Stimulated activated CD4-positive, alpha-beta T cell treated with anti-CD3 and anti-CD28 coated beads, Interleukin-1b, Interleukin-23, amount 100 ng/mL, for 4 hours (primary cell): ENCODE results near the gene UGT3A2.
"Not testable (repeated sequence)": the region's sequence is repeated elsewhere in the genome, so short reads cannot be mapped to it uniquely, and the experiment has no call there.

Source experiments
- DNase-seq, 2 donors: peaks; one replicate each; pipeline ENCODE4 v3.0.0-alpha.2; 2020; ENCODE audit warnings: low read depth in 2 of 2

The UGT3A2 gene

GRCh38 chr5:36052538-36052937 is 14.1 kb downstream of the UGT3A2 start:
- DNase-seq = no peak

- DNase-seq = no peak
Observed at GRCh38 chr5:36049949-36050348, 16.7 kb downstream of the UGT3A2 start.

GRCh38 chr5:36047384-36048160 is 19.1 kb downstream of the UGT3A2 start:
- no peak for DNase-seq

- no peak for DNase-seq
Observed at GRCh38 chr5:36045895-36046294, 20.8 kb downstream of the UGT3A2 start.

- no peak for DNase-seq
Observed at GRCh38 chr5:36041537-36041845, 25.2 kb downstream of the UGT3A2 start.

- DNase-seq = no peak
Observed at GRCh38 chr5:36040651-36041536, 25.8 kb downstream of the UGT3A2 start.

GRCh38 chr5:36035696-36036095 is 31.0 kb downstream of the UGT3A2 start:
- DNase-seq = no peak

GRCh38 chr5:36034536-36035134 is 32.0 kb downstream of the UGT3A2 start:
- DNase-seq = not testable (repeated sequence)

- no peak for DNase-seq
Observed at GRCh38 chr5:36033486-36033885, 33.2 kb downstream of the UGT3A2 start.

- DNase-seq = no peak
Observed at GRCh38 chr5:36033047-36033446, 33.6 kb downstream of the UGT3A2 start.

- DNase-seq = no peak
Observed at GRCh38 chr5:36031223-36031622, 35.5 kb downstream of the UGT3A2 start.

GRCh38 chr5:36029914-36030313 is 36.8 kb downstream of the UGT3A2 start:
- no peak for DNase-seq

- DNase-seq = no peak
Observed at GRCh38 chr5:36028816-36029465, 37.7 kb downstream of the UGT3A2 start.

GRCh38 chr5:36027711-36028110 is 39.0 kb downstream of the UGT3A2 start:
- no peak for DNase-seq

- DNase-seq = no peak
Observed at GRCh38 chr5:36026706-36027465, 39.8 kb downstream of the UGT3A2 start.

GRCh38 chr5:36022246-36022645 is 44.4 kb downstream of the UGT3A2 start:
- not testable (repeated sequence) for DNase-seq

- not testable (repeated sequence) for DNase-seq
Observed at GRCh38 chr5:36019584-36019983, 47.1 kb downstream of the UGT3A2 start.

GRCh38 chr5:36017622-36018021 is 49.1 kb downstream of the UGT3A2 start:
- DNase-seq = no peak

GRCh38 chr5:36017004-36017403 is 49.7 kb downstream of the UGT3A2 start:
- no peak for DNase-seq

- DNase-seq = no peak
Observed at GRCh38 chr5:36013182-36013581, 53.5 kb downstream of the UGT3A2 start.

- DNase-seq = no peak
Observed at GRCh38 chr5:36009698-36010097, 57.0 kb downstream of the UGT3A2 start.
